Skin epidermis (tissue), 12 donors: ENCODE results near the gene MXI1.

Experiments used
- H3K27ac ChIP-seq, 21 experiments: fragments of 200-600 bp; sonication (generic) in 11 of 21; one replicate each; pipeline ENCODE4 v1.5.0; 2020; ENCODE audit warnings: mild to moderate bottlenecking in 3 of 21, inconsistent platforms in 2 of 21, moderate library complexity in 2 of 21
- H3K4me3 ChIP-seq, 7 experiments: fragments of 200-600 bp; sonication (generic) in 2 of 7; one replicate each; pipeline ENCODE4 v1.5.0; 2020; ENCODE audit warnings: inconsistent platforms in 2 of 7, mild to moderate bottlenecking in 2 of 7, moderate library complexity in 1 of 7

The MXI1 gene

DNA sequence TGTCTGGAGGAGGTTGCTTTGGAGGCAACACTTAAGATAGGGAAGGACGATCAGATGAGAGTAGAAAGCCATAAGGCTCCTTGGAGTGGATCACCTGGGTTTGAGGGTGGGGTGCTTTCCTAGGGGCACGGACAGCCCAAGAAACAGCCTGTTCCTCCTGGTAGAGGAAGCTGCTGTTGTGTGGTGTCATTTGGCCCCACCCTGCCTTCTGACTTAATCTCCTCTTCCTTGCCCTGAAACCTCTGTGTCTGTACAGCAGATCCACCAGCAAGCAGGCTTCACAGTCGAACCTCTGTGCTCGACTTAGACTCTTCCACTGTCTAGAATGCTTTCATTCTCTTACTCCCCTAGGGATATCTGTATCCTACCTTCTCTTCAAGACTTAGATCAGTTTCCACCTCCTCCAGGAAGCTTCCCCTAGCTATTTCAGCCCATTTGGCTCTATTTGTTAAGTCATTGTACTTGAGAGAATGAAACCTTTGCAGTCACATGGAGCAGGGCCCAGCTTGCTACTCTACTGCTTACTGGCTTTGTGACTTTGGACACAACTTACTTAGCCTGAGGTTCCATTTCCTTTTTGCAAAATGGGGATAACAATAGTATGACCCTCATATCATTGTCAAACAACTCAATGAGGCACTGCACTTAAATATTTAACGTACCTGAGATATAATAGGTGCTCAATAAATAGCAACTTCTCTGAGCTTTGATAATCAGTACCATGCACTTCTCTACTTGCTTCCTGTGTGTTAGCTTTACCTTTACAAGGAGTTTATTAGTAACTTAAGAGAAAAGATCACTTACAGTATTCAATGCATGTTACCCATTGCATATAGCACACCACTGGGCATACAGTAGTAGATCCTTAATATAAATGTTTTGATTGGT is 5.0 kb downstream of the MXI1 start:
- peak overlapping the region in 19 of 21 experiments; percentile 2 to 92 (median 78) for H3K27ac ChIP-seq
- H3K4me3 ChIP-seq, result peak overlapping the region in 3 of 7 experiments; percentile 64 to 77 (median 76)

DNA sequence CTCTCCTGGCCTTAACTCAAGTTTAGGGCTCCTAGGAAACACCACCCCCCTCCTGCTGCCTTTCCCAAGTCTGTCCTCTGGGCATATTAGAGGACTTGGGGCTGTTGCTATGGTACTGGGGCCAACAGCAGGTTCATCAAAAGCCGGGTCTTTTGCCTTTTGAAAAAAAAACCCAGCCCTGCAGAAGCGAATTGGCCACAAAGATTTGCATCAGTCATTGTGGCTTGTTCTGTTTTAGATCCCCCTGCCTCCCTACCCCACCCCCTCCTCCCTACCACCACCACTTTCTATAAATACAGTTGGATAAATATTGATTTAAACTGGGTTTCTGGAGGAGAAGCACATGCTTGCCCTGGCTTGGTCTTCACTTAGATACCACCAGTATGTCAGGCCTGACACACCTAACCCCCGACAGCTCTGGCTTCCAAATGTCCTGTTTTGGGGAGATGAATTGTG is 7.0 kb downstream of the MXI1 start:
- H3K27ac ChIP-seq, result peak overlapping the region in 1 of 21 experiments; percentile 10

DNA sequence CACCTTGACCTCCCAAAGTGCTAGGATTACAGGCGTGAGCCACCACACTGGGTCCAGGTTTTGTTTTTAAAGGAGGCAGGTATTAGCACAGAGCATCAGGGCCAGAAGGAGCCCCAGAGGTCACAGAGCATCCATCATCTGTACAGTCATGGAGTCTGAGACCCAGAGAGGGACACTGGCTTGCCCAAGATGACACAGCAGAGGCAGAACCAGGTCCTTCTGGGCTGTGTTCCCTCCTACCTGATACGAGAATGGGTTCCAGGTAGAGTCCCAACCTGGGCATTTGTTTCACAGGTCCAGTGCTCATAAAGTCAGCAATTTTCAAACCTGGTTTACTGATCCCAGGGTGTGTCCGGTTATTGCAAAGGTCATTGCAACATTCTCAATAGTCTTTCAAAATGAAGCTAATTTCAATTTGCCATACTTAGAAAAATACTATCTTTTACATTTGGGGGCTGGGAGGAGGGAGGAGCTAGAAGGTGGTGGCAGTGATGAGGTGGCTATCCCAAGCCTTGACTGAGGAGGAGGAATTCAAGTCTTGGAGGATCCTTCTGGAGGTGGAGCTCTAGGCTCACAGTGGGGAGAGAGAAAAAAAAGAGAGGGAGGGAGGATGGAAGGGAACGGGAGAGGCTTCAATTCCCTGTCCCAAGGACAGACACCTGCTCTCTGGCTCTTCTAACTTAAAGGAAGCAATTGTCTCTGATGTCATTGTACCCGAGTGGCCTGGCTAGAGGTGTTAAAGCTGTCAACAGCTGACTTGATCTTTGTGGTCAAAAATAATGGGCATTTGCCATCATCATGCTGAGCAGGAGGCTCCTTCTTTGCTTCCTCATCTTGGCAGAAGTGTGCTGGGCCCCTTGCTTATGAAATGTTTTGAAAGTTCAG is 8.1 kb downstream of the MXI1 start:
- H3K27ac ChIP-seq, result peak overlapping the region in 3 of 21 experiments; percentile 11 to 46 (median 12)

More for the DNA sequence above, 7.0 kb downstream of the MXI1 start:
- no peak overlapping the region for H3K4me3 ChIP-seq

DNA sequence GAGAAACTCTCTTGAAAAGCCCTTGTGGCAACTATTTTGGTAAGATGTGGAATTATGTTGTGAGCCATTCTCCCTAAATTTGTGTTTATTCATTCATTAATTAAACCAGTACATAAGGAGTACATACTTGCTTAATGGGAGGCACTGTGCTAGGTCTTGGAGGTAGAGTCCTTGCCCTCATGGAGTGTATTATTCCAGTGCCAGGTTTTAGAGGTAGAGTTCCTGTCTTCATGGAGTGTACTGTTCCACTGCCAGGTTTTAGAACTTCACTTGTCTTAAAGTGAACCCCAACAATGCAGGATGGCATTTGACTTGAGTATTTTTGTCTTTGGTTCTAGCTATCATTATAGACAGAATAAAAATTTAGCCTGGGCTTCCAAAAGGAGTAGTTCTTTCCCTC is 8.8 kb downstream of the MXI1 start:
- no peak overlapping the region for H3K4me3 ChIP-seq
- peak overlapping the region in 2 of 21 experiments; percentile 11 to 12 for H3K27ac ChIP-seq

More for the DNA sequence above, 8.1 kb downstream of the MXI1 start:
- H3K4me3 ChIP-seq, result no peak overlapping the region

DNA sequence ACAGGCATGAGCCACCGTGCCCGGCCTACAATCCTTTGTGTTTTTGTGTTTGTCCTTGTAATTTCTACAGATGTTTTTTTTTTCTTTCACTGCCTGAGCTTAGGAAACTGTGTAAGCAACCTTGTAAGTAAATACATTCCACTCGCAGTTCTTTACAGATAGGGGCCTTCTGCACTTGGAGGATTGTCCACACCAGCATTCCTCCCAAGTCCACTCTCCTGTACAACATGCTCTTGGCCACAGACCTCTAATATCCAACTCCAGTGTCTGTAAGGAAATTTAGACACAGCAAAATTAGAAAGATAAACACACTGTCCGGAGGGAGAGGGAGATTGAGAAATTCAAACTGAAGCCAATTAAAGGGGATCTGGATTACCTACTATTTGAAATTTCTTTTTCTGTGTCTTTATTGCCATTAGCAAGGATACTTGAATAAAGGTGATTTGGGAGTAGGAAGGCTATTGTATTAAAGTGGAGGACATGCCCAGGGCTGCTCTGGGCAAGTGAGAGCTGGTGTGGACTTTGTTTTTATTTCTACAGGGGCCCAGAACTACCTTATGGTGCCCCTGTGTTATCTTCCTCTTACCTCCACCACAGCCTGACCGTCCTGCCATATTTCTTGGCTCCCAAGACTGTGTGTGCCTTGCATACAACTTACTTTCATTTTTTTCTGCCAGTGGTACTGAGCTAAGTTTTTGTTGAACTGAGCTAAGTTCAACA is 9.7 kb downstream of the MXI1 start:
- Histone ChIP-seq H3K4me3 (no peak overlapping the region), H3K27ac (peak overlapping the region in 1 of 21 experiments; percentile 2)

DNA sequence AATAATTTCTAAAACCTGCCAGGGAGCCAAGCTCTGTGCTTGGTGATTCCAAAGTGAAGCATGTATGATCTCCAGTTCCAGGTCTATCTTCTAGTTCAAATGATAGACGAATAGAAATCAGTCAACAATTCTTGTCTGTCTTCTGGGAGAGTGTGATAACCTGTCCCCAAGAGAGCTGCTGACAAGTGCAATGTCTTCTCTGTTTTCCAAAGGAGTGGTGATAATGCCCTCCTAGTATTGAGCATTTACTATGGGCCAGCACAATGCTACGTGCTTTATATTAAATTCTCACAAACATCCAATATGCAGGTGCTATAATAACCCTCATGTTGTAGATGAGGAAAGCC is 10.2 kb downstream of the MXI1 start:
- Histone ChIP-seq H3K27ac (peak overlapping the region in 1 of 21 experiments; percentile 2), H3K4me3 (no peak overlapping the region)

DNA sequence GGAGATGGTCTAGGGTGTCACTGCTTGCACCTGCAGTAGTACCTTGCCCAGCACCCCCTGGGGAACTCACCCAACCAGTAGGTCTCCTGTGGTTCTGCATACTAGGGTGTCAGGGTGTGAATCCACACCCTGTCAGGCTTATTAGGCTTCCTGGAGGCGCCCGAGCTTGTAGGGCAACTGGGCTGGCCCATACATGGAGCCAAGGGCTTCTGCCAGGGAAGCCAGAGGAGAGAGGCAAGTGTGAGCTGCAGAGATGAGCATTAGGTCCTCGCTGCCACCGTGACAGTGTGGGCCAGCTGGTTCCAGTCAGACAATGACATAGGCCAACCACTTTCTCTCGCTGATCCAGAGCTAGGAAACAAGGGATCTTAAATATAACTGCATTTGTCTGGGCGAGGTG is 11.2 kb downstream of the MXI1 start:
- peak overlapping the region in 8 of 21 experiments; percentile 10 to 52 (median 24) for H3K27ac ChIP-seq

DNA sequence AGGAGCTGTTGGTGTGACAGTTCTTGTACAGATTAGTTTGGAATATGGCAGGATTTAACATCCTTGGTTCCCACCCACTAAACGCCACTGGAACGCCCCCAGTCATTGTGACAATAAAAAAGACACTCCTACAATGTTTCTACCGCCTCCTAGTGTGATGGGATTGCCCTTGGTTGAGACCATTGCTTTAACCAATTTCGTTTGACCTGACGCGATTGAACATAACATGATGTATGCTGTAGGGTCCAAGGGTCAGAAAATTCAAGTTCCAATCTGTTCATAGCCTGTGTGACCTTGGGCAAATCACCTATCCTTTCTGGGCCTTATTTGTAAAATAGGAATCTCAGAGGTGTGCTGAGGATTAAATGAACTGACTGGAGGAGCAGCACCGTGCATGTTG is 12.5 kb downstream of the MXI1 start:
- Histone ChIP-seq H3K27ac (peak overlapping the region in 2 of 21 experiments; percentile 32 to 40), H3K4me3 (no peak overlapping the region)

More for the DNA sequence above, 11.2 kb downstream of the MXI1 start:
- H3K4me3 ChIP-seq, result no peak overlapping the region

DNA sequence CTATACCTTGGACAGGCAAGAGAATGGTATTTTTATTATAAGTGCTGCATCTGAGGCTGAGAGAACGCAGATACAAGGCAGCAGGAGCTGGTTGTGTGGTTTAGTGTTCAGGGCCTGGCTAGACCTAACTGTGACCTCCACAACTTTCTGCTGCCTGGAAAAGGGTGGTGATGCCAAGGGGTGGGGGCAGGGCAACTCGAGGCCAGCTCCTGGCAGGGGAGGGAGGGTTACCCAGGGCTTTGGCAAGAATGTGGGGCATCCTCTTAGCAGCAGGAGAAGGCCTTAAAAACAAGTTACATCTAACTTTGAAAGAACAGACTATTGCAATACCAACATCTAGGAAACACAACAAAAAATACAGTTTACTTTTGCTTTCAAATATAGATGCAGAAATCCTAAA is 13.0 kb downstream of the MXI1 start:
- no peak overlapping the region for H3K4me3 ChIP-seq
- H3K27ac ChIP-seq, result peak overlapping the region in 2 of 21 experiments; percentile 32 to 40

DNA sequence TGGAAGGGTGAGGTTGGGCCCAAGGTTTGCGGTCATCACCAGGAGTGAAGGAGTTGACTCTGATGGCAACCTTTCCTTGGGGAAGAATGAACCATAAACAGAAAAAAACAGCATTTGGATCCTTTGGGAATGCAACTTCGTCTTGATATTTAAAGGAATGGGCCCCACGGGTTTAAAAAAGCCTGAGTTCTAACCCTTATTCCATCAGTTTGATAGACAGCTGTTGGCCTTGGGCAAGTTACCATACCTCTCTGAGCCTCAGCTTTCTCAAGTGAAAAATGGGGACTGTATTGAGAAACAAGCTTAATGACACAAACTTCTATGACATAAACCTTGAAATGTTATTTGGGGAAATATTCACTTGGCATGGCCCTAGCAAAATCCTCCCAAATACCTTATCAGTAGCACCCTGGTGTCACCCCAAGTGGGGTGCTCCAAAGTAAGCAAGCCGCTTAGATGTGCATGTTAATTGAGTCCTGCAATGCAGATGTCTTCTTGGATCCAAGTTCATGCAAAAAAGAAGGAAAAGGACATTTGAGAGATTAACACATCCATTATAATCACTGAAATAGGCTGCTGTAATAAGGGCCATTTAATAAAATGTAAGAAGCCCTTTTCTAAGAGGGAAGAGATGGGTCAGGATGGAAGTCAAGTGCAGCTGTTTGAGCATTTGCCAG is 13.8 kb downstream of the MXI1 start:
- H3K27ac ChIP-seq, result peak overlapping the region in 12 of 21 experiments; percentile 18 to 75 (median 54)
- H3K4me3 ChIP-seq, result peak overlapping the region in 4 of 7 experiments; percentile 13 to 31 (median 20)

DNA sequence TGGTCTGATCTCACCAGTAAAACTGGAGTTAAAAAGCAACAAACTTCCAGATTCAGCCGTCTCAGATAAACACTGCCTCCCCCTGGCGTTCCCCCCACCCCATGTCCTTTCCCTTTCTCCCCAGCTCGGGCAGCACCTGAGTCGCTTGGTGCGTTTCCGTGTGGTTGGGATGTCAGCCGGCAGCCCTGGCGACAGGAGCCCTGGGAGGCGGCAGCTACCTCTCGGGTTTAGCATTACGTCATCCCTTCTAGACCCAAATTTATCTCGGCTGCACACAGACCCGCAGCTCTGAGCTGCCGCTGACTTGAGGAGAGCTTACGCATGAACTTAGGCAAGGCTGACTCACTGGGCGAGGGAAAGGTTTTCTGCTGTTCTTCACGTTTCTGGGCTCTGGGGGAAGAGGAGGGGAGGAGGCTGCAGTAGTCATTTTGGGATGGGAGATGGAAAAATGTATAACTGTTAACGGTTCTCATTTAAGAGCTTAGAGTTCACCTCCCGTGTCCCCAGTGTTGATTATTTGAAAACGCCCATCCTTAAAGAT is 14.4 kb downstream of the MXI1 start:
- H3K4me3 ChIP-seq, result peak overlapping the region in 5 of 7 experiments; percentile 9 to 31 (median 18)
- peak overlapping the region in 12 of 21 experiments; percentile 18 to 75 (median 54) for H3K27ac ChIP-seq

DNA sequence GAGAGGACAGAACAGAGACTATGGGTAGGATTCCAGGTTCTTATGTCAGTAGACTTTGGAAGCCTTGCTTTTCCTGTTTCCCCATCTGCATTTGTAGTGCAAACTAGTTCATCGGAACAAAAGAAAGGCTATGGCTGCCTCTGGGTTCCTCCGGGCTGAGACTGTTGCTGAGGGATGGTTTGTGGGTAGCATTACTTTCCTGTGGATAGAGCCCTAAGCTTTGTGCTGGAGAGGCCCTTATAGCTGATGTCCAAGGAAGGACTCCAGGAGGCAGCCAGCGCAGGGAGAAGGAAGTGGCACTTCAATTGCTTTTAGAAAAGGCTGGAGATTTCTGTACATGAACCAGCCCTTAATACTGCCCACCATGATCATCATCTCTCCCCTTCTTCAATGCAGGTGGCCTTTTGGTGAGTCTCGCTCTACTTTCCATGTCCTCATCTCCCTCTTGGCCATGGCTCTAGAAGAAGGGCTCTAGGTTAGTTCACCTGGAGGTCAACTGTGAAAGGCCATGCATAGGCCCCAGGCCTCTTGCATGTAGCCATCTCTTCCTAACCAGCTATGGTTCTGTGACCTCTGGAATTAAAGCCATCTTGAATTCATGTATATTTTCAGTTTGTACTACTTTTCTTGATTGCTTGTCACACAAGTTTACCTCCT is 15.4 kb downstream of the MXI1 start:
- Histone ChIP-seq H3K27ac (peak overlapping the region in 8 of 21 experiments; percentile 16 to 68 (median 57)), H3K4me3 (no peak overlapping the region)

DNA sequence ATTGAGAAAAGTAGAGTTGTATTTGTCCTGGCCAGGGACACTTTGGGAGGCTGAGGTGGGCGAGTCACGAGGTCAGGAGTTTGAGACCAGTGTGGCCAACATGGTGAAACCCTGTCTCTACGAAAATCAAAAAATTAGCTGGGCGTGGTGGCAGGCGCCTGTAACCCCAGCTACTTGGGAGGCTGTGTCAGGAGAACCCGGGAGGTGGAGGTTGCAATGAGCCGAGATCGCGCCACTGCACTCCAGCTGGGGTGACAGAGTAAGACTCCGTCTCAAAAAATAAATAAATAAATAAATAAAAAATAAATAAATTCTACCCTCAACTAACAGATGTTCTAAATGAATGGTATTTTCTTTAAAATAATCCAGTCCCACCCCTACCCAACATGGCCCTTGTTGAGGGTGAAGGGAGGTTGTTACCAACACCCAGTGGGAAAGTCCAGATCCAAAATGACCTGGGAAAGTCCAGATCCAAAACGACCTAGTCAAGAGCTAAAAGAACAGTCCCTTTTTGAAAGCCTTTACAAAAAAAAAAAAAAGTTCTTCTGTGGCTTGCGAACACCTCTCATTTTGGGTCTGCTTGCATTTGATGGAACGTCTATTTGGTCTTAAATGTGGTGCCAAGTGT is 16.0 kb downstream of the MXI1 start:
- no peak overlapping the region for H3K4me3 ChIP-seq
- H3K27ac ChIP-seq, result no peak overlapping the region

DNA sequence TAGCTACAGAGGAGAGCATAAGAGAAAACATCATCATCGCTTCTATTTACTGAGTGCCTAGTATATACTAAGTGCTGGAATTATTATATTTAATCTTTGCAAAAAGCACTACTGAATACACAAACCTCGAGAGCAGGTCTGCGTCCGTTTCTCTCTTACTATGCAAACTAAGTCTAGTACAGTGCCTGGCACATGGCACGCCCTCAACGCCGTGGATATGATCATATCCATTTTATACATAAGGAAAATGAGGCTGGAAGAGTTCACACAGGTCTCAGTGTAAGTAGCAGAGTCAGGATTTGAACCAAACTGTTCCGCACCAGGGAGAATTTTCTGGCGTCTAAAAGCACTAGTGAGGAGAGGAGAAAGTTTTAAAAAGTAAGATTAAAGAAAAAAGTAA is 17.6 kb downstream of the MXI1 start:
- peak overlapping the region in 7 of 21 experiments; percentile 22 to 87 (median 52) for H3K27ac ChIP-seq

DNA sequence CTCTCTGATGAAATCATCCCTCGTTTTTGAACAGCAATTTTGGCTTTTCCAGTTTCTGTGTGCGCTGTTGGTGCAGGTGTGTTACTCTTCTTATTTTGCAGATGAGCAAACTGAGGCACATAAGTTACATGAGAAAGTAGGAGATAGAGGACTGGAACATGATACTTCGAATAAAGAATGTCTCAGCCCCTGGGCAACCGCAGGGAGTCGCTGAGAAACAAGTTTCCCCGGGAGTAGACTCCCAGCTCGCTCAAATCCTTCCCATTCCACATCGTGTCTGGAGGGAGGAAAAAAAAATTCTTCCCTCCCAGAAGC is 18.0 kb downstream of the MXI1 start:
- H3K4me3 ChIP-seq, result peak overlapping the region; percentile 25 to 87 (median 75)

More for the DNA sequence above, 17.6 kb downstream of the MXI1 start:
- peak overlapping the region in 2 of 7 experiments; percentile 75 to 85 for H3K4me3 ChIP-seq

DNA sequence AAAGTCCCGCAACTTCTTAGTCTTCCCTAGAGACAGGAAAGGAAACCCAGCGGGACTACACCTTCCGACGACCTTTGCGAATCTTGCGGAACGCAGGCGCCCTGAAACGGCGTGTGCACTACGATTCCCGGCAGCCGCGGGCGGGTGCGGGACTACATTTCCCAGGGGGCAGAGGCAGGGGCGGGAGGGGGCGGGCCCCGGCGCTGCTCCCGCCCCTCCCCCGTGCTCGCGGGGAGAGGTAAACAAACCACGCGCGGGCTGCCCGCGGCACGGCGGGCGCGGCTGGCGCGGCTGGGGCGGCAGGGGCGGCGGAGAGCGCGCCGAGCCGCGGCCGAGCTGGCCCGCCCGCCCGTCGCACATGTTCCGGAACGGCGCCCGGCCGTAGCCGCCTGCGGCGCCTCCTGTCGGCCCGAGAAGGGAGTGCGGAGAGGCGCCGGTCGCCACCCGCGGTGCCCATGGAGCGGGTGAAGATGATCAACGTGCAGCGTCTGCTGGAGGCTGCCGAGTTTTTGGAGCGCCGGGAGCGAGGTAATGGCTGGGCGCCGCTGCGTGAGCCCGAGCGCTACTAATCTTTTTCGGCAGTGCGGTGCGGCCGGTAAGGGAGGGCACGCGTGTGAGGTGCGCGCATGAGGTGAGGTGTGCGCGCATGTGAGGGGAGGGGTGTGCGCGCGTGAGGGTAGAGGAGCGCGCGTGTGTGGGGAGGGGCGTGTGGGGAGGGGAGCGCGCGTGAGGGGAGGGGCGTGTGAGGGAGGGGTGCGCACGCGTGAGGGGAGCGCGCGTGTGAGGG is 18.5 kb downstream of the MXI1 start:
- H3K27ac ChIP-seq, result peak overlapping the region in 19 of 21 experiments; percentile 56 to 91 (median 78)
- H3K4me3 ChIP-seq, result peak overlapping the region; percentile 53 to 87 (median 75)

More for the DNA sequence above, 18.0 kb downstream of the MXI1 start:
- peak overlapping the region in 15 of 21 experiments; percentile 14 to 88 (median 68) for H3K27ac ChIP-seq

DNA sequence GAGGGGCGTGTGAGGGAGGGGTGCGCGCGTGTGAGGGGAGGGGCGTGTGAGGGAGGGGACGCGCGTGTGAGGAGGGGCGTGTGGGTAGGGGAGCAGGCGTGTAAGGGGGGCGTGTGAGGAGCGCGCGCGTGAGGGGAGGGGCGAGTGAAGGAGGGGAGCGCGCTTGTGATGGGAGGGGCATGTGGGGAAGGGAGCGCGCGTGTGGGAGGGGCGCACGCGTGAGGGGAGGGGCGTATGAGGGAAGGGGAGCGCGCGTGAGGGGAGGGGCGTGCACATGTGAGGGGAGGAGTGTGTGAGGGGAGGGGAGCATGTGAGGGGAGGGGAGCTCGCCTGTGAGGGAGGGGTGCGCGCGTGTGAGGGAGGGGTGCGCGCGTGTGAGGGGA is 19.1 kb downstream of the MXI1 start:
- peak overlapping the region; percentile 53 to 87 (median 75) for H3K4me3 ChIP-seq
- H3K27ac ChIP-seq, result peak overlapping the region in 18 of 21 experiments; percentile 68 to 91 (median 78)
